Measurements from ENCODE around the gene THAP4.

Gene THAP4

GRCh38 chr2:241638940-241639339, 2.0 kb upstream of the THAP4 start:
- DNase-seq (ENCODE audit: low spot score), result no peak

GRCh38 chr2:241637795-241638660, 1.1 kb upstream of the THAP4 start:
- no peak for DNase-seq (ENCODE audit: low spot score)

- peak; percentile 28 for DNase-seq (ENCODE audit: low spot score)
These were observed 558 bp downstream of the THAP4 start for GRCh38 chr2:241636182-241637017.

- DNase-seq (ENCODE audit: low spot score), result no peak
These were observed 1.2 kb downstream of the THAP4 start for GRCh38 chr2:241635756-241636155.

- no peak for DNase-seq (ENCODE audit: low spot score)
These were observed 3.4 kb downstream of the THAP4 start for GRCh38 chr2:241633561-241633960.

- no peak for DNase-seq (ENCODE audit: low spot score)
These were observed 4.3 kb downstream of the THAP4 start for GRCh38 chr2:241632478-241633325.

GRCh38 chr2:241629762-241630435, 7.1 kb downstream of the THAP4 start:
- no peak for DNase-seq (ENCODE audit: low spot score)

GRCh38 chr2:241627675-241628074, 9.3 kb downstream of the THAP4 start:
- DNase-seq (ENCODE audit: low spot score), result no peak

- DNase-seq (ENCODE audit: low spot score), result no peak
These were observed 16.6 kb downstream of the THAP4 start for GRCh38 chr2:241620419-241620769.

- no peak for DNase-seq (ENCODE audit: low spot score)
These were observed 17.1 kb downstream of the THAP4 start for GRCh38 chr2:241619597-241620418.

- DNase-seq (ENCODE audit: low spot score), result no peak
These were observed 18.1 kb downstream of the THAP4 start for GRCh38 chr2:241618829-241619228.

- DNase-seq (ENCODE audit: low spot score), result no peak
These were observed 18.6 kb downstream of the THAP4 start for GRCh38 chr2:241618296-241618805.

- DNase-seq (ENCODE audit: low spot score), result no peak
These were observed 19.4 kb downstream of the THAP4 start for GRCh38 chr2:241617431-241618154.

GRCh38 chr2:241616168-241617125, 20.5 kb downstream of the THAP4 start:
- no peak for DNase-seq (ENCODE audit: low spot score)

- no peak for DNase-seq (ENCODE audit: low spot score)
These were observed 21.4 kb downstream of the THAP4 start for GRCh38 chr2:241615522-241616052.

- no peak for DNase-seq (ENCODE audit: low spot score)
These were observed 21.9 kb downstream of the THAP4 start for GRCh38 chr2:241615041-241615440.

- no peak for DNase-seq (ENCODE audit: low spot score)
These were observed 23.8 kb downstream of the THAP4 start for GRCh38 chr2:241613017-241613780.
